GM21360 (cell line): Measurements from ENCODE around the gene SORBS2.

Source experiments
- ATAC-seq: cut with Tn5 transposase; IDR thresholded peaks from one replicate; pipeline ENCODE4 v1.9.1; 2021; ENCODE audit warnings: mild to moderate bottlenecking, moderate library complexity; ENCODE audit not compliant: unreplicated experiment

SORBS2 gene

DNA sequence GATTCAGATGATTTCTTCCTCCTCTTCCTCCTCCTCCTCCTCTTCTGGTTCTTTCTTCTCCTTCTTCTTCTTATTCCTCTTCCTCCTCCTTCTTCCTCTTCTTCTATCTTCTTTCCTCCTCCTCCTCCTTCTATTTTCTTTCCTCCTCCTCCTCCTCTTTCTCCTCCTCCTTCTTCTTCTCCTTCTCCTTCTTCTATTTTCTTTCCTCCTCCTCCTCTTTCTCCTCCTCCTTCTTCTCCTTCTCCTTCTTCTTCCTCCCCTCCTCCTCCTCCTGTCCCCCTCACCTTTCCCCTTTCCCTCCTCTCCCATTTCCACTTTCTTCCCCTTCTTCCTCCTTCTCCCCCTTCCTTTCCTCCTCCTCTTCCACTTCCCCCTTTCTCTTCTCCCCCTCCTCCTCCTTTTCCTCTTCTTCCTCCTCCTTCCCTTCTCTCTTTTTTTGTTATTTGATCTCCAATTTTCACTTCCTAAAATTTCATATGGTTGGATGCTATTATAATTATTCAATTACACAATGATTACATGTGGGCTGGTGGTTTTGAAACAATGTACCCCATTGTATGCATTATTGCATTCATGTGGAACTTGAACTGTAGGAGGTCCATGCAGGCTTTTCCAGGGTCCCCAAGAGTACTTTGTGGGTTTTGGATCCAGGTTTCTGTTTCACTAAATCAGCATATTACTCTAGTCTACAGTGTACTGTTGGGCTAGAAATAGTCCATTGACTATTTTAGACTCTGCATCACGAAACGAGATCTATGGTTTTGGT is 68.1 kb downstream of the SORBS2 start:
- ATAC-seq = no peak

DNA sequence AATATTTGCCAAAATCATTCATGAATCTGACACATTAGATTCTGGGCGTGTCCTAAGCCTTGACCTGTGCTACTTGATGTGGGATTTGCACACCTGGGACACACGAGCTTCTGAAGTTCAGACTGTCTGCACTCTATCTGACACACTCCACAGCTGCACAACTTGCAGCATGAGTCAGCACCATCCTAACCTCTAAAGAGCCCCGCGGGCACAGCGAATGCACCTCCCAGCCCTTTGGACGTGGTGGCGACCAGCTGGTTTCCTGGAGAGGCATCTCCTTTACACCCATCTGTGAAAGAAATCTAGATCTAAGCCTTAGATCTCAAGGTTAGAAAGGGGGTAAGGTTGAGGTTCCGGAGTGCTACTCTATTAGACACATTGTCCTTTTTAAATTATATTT is 69.2 kb downstream of the SORBS2 start:
- ATAC-seq = peak; percentile 61

DNA sequence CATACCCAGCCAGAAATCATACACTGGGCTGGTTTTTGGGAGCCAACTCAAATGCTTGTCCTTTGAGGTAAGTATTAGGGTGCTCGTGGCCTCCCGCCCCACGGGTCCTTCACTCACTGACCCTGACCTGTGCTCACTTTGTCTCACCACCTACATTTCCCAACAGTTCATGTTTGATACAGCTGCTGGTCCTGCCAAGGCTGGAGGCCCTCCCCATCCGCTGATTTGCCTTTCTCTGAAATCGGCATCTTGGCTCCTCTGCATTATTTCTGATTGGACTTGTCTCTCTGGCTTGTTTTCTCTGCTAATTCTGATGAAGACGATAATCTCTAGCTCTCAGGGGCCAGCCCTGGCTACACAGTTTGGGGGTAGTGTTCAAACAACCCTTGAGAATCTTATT is 70.2 kb downstream of the SORBS2 start:
- ATAC-seq = no peak

DNA sequence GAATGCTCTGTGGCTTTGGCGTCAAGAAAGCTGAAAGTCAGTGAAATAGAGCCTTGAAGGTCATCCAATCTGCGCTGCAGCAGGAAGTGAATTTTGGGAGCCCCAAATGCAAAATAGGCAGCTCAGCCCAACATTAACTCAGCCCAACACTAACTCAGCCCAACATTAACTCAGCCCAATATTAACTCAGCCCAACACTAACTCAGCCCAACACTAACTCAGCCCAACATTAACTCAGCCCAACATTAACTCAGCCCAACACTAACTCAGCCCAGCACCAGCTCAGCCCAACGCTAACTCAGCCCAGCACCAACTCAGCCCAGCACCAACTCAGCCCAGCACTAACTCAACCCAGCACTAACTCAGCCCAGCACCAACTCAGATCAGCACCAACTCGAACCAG is 71.5 kb downstream of the SORBS2 start:
- no peak for ATAC-seq

DNA sequence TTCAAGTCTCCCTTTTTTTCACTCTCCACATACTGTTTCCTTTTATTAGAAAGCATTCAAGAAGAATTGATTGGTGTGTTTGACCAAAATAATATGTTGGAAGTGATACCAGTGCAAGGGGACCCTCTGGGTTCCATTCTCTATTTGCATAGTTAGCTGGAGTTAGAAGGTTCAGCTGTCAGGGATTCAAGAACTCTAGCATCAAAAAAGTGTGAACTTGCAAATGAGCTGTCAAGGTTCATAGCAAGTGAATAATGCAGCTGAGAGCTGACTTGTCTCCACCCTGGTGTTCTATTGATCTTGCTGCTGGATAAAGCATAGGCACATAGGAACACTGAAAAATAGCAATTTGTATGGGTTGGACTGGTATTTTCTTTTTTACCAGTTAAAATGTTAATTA is 73.2 kb downstream of the SORBS2 start:
- ATAC-seq = no peak

DNA sequence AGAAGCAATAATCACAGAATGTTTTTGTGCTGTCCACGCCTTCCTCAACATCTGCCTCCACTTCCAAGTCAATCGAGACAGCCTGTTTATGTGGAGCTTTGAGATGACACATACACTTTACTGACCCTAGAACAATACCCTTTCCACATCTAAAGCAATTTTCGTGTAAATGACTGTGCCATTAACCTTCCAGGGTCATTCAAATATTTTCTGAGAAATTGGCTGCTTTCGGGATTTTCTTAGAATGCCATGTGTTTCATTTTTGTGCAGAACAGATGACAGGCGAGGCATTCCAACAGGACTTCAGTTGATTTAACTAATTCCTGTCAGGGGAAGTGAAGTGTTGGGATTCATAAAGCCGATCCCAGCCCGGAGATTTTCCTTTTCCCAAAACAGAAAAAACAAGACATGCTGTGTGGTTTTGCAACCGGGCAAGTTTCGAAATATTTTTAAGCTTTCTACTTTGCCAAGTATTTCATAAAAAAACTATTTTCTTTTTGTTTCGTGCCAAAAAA is 73.9 kb downstream of the SORBS2 start:
- ATAC-seq = no peak

DNA sequence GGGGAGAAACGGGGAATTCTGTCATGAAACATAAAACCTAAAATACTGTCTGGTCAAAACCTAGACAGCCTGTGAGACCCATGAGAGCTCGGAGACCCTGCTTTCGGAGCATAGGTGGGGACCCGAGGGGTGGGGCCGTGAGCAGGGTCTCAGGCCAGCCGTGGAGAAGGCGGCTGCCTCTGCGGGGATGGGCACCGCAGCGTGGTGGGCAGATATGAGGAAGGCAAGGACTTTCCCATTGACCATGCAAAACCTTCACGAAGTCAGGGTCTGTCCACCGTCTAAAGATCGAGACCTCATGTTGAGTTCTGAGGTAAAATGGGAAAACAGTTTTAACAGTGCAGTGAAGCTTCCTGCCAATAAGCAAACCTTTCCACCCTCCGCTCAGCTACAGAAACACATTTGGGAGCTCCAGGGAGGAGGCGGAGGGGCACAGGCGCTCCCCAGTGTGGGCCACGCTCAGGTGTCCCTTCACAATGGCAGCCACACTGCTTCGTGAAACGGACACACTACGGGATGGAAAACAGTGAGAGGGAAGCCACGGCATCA is 74.4 kb downstream of the SORBS2 start:
- ATAC-seq = no peak

DNA sequence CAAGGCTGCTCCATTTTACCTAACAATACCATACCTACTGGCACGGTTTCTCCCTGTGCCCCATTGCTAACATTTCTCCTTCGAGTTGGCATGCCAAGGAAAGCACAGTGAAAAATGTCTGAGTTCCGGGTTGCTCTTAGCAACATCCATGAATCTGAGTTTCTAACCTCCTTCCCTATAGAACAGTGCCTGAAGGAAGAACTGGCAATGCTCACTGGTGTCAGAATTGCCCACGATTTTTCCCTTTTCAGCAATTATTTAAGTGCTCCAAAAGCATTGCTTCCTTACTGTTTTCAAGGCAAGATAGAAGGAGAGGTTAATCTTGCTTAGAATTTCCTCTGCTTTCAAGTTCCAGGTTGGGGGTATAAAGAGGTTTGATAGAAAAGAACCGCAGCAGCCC is 75.1 kb downstream of the SORBS2 start:
- ATAC-seq = no peak

DNA sequence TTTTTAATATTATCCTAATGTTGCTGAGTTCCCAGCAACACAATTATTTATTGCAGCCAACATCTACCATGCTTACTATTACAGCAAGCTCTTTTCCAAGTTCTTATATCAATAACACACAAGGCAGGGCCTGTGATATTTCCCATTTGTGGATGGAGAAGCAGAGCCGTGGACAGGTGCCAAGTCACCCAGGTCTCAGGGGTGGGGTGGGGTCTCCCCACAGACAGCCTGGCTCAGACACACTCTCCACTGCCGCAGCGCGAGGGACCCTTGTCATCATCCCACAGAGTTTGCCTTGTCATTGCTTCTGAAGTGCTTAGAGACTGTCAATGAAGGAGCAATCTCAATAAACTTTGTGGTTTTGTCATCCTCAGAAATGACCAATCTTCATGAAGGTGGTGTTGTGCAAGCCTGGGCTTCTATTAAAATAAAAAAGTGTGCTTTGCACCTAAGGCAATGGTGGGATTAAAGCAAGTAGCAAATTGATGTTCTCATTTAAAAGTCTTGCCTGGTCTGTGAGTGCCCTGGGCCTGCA is 76.1 kb downstream of the SORBS2 start:
- no peak for ATAC-seq

DNA sequence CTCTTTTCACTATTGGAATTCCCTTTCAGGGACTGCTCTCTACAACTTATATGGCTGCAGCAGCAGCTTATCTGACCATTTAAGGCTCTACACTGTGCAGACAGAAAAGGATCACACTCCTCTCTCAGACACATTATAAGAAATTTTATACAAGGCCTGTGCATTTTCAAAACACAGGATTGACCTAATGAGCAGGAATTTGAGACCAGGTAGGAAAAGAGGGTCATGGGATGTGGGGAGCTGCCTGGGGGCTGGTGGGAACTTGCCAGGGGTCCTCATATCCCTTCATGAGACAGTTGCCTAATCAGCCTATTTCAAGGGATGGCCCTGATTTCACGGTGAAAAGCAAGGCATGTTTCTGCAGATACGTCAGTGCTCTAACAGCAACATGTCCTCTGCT is 77.1 kb downstream of the SORBS2 start:
- ATAC-seq = no peak

DNA sequence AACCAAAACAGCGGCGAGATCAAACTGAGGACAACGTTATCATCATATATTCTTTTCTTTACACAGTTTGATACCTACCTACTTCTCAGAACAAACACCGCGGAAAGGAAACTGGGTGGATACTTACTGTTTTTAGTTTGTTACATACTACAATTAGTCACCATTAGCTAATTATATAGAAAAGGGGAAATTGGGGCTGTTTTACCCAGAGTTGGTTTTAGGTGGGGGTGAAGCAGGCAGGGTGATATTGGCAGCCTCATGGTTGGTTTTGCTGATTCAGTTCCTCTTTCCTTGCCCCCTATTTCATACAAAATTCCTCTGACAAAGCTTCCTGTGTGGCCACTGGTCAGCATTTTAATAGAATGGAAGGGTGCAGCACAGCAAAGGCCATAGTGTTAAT is 77.8 kb downstream of the SORBS2 start:
- ATAC-seq = peak; percentile 57

DNA sequence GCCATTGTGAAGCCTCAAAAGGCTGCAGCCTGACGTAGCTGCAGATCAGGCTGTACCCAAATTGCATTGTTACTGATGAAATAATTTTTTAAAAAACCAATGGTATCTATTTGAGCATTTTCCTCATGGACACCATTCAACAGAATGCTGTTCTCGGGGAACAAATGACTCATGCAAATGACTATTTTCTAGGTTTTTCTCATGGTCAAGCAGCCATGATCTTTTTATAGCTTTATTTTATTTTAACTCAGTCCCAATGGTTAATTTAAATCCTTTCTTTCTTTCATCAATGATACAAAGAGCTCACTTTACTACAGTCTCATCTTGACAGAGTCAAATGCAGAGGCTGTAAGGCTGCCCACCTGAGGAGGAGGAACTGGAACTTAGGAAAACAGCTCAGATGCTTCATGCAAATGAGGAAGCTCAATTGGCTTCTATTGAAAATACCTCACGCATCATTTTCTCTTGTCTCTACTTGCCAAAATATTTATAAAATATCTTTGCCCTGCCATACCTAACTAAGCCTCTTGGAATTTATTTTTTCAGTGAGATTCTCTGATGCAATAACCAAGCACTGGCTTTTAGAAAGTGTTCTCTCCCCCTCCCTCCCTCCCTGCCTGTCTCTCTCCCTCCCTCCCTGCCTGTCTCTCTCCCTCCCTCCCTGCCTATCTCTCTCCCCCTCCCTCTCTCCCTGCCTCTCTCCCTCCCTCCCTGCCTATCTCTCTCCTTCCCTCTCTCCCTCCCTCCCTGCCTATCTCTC is 81.0 kb downstream of the SORBS2 start:
- peak; percentile 59 for ATAC-seq

DNA sequence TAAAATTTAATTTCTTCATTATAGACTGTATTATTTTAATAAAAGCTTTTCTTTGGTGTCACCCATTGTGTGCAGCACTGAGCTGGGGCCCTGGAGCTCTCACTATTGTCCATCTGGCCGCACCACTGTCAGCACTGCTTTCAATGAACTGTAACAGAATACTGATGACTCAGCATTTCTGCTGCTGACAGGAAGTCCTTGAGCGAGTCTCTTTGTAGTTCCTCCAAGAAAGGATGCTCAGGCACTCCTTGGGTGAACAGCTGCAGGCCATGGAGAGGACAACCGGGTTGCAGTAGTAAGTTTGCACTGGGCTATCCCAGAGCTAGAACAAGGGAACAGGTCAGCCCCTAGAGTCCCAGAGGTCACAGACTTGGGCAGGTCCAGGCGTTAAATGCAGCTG is 81.6 kb downstream of the SORBS2 start:
- ATAC-seq = peak; percentile 31

DNA sequence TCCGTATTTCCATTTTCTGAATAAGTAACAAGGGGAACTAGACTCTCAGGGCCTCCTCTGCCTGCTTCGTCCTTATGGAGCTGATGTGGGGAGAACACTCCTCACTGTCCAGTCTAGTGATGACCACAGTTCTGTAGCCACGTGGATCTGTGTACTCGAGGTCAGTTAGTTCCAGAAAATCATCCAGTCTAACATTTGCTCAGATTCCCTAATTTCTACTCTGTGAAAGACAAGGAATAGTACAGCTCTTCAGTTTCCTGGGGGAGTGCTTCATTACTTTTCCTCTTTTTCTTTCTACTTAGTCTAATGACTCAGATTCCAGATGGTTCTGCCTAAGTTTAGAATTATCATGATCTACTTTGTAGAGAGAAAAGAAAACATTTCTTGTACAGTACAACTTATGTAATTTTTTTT is 82.6 kb downstream of the SORBS2 start:
- ATAC-seq = no peak

DNA sequence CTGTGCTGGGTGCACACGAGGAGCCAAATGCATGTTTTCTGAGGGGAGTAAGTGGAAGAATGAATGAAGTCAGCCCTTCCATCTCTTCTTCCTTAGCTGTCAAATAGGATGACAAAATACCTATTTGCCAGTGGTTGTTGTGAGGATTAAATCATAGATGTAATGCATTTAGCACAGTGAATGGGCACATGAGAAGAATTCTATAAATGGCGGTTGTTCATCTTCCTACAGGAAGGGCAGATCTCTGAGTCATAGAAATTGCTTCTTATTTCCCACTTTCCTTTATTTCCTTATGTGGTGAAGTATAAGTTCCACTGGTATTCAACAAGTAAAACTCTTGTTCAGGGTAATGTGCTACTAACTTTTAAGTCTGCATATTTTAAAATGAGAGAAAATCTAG is 83.1 kb downstream of the SORBS2 start:
- ATAC-seq = no peak

DNA sequence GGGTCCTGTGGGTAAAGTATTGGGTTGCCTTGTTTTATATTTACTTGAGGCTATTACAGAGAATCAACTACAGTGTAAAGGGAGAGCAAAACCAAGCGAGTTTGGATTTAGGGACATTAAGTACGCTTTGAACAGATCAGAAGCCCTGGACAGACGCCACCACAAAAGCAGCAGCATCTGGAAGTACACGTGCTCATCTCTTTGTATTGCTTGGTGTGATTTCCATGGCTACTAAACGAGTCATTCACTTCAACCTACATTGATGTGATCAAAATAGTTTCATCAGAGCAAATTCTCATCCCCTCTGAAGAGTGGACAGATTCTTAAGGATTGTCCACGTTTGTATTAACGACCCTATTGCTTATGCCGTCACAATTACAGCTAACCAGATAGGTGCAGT is 85.1 kb downstream of the SORBS2 start:
- ATAC-seq = no peak

DNA sequence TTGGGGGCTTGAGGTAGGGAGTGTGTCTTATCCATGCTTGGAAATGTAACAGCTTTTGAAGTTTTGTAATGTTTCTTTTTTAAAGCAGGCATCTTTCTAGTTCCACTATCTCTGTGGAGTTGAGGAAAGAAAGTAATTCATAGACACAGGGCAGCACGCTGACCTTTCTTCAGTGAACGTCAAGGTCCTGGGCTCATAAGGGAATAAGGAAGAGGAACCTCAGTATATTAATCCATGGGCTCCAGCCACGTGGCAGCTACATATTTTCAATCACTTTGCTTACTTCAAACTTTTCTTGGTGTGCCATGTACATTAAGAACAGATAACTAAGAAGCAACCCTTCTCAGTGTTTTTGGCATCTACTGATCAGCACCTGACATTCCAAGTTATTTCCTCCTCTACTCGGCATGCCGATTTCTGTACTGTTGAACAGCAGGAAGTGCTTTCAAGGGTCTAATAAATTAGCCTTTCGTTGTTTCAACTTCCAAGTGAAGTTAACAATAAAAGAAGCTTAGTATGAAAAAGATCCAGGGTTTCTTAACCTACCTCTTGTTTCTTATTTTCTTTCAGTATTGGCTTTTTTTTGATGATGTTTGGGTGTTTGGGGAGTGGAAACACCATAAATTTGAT is 88.2 kb downstream of the SORBS2 start:
- ATAC-seq = no peak

DNA sequence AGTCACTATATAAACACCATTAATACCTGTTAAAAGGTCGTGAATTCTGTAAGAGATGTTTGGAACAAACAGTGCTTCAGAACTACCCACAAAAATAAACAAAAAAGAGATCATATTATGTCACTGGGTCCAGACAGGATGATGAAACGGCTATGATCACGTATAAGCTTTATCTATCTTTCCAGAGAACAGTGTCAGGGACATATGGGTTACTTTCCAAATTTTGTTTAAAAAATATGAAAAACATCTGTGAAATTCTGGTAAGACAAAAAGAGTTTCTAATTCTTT is 90.0 kb downstream of the SORBS2 start:
- ATAC-seq = no peak

DNA sequence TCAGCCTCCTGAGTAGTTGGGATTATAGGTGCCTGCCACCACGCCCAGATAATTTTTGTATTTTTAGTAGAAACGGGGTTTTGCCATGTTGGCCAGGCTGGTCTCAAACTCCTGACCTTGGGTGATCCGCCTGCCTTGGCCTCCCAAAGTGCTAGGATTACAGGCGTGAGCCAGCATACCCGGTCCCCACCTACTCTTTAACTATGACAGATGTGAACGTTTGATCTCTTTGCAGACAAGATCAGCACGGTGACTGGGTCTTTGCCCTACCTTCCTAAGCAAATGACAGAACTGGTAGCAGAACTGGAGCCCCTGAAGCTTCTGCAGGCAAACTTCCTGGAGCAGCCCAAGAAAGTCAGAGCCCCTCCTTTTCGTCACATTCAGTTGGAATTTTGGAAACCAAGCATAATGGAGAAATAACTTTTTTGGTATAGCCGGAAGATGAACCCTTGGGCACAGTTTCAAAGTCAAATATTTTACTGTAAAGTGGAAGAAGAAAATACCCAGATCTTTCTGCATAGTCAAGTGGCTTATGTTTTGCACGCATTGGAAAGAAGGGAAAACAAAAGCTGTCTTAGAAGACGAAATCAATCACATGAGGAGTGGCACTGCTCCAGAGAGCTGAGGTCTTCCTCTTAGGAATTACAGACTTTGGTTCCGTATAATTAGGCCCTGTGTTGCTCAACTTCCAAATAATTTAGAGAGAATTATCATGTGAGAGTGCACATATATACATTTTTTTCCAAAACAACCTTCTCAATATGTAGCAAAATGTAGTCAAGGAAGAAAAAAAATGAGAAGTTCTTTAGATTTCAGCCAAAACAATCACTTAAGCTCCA is 90.6 kb downstream of the SORBS2 start:
- no peak for ATAC-seq

DNA sequence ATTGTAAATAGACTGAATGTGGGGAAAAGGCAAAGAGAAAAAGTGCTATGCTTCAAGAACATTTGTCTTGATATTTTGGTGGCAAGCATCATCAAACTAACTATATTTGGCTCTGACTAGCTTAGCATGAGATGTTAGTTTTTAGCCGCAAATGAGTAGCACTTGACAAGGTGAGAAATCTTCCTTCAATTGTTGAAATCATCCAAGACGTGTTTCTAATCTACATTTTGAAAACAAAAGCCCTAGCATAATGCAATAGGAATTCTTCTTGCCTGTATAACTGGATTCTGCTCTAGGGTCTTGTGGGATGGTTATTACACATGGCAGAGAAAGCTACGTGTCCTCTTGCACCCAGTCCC is 92.5 kb downstream of the SORBS2 start:
- no peak for ATAC-seq
